Measurements from ENCODE around the gene USH2A.

DNA sequence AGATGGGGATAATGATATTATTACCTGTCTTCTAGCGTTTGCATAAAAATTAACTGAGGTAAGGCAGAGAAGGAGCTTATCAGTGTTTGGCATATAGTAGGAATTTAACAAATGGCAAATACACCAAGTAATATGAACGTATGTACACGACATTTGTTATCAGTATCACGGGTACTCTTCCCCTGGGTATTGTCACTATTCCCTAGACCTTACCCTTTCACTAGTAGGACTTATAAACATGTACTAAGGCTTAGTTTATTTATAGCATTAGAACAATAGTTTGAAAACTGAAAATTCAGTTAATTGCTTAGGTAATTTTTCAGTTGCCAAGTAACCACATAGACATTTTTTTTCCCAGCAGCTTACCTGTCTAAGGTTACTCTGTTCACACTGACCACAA, 669.1 kb downstream of the USH2A start:
- TF ChIP-seq RFX5 (IDR thresholded peaks at IDR 0.05) (no peak), BHLHE40 (IDR thresholded peaks at IDR 0.05; ENCODE audit: low read depth, low read length) (no peak), POLR2A (IDR thresholded peaks at IDR 0.05; ENCODE audit: low read length) (no peak), POLR2AphosphoS2 (conservative IDR thresholded peaks at IDR 0.05; ENCODE audit: low read length) (no peak), EP300 (IDR thresholded peaks at IDR 0.05) (no peak), JUN (IDR thresholded peaks at IDR 0.05) (no peak)
- TF ChIP-seq, protein P1, sequence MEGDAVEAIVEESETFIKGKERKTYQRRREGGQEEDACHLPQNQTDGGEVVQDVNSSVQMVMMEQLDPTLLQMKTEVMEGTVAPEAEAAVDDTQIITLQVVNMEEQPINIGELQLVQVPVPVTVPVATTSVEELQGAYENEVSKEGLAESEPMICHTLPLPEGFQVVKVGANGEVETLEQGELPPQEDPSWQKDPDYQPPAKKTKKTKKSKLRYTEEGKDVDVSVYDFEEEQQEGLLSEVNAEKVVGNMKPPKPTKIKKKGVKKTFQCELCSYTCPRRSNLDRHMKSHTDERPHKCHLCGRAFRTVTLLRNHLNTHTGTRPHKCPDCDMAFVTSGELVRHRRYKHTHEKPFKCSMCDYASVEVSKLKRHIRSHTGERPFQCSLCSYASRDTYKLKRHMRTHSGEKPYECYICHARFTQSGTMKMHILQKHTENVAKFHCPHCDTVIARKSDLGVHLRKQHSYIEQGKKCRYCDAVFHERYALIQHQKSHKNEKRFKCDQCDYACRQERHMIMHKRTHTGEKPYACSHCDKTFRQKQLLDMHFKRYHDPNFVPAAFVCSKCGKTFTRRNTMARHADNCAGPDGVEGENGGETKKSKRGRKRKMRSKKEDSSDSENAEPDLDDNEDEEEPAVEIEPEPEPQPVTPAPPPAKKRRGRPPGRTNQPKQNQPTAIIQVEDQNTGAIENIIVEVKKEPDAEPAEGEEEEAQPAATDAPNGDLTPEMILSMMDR (IDR thresholded peaks at IDR 0.05): no peak
- TF ChIP-seq, protein P2, sequence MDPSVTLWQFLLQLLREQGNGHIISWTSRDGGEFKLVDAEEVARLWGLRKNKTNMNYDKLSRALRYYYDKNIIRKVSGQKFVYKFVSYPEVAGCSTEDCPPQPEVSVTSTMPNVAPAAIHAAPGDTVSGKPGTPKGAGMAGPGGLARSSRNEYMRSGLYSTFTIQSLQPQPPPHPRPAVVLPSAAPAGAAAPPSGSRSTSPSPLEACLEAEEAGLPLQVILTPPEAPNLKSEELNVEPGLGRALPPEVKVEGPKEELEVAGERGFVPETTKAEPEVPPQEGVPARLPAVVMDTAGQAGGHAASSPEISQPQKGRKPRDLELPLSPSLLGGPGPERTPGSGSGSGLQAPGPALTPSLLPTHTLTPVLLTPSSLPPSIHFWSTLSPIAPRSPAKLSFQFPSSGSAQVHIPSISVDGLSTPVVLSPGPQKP (IDR thresholded peaks at IDR 0.05; ENCODE audit: low read depth, low read length): no peak
